HG02870 (cell line): ENCODE results near the gene NOP58.
"Not testable (repeated sequence)": the region's sequence is repeated elsewhere in the genome, so short reads cannot be mapped to it uniquely, and the experiment has no call there.

Source experiments
- ATAC-seq: cut with Tn5 transposase; IDR thresholded peaks from one replicate; pipeline ENCODE4 v1.9.1; 2021; ENCODE audit warnings: mild to moderate bottlenecking, moderate library complexity; ENCODE audit not compliant: unreplicated experiment

NOP58 gene, protein sequence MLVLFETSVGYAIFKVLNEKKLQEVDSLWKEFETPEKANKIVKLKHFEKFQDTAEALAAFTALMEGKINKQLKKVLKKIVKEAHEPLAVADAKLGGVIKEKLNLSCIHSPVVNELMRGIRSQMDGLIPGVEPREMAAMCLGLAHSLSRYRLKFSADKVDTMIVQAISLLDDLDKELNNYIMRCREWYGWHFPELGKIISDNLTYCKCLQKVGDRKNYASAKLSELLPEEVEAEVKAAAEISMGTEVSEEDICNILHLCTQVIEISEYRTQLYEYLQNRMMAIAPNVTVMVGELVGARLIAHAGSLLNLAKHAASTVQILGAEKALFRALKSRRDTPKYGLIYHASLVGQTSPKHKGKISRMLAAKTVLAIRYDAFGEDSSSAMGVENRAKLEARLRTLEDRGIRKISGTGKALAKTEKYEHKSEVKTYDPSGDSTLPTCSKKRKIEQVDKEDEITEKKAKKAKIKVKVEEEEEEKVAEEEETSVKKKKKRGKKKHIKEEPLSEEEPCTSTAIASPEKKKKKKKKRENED

DNA sequence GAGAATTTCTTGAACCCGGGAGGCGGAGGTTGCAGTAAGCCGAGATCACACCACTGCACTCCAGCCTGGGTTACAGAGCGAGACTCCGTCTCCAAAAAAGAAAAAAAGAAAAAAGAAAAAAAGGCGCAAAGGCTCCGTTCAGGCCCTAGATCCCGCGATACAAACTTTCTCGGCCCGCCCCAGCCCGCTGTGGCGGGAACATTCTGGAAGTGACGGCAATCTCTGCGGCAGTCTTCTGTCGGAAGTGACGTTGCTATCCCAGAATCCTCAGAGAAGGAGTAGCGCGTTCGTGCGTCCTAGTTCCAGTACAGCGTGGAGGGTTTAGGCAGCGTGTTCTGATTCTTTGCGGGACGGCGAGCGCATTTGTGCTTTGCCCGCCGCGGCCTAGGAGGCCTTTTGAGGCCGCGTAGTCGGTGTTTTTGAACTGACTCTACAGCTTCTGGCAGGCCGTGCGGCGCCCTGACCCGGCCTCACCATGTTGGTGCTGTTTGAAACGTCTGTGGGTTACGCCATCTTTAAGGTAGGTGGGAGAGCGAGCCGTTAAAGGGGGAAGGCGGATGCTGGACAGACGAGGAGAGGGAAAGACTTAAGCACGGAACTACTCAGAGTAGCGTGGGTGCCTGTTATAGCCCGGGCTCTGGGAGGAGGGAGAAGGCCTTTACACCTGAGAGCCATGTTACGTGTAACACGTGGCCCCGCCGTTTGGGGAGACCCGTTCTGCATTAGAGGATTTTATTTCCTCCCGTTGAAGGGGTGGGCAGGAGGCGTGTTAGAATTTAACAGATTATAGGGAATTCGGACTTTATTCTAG lies at the start of gene NOP58:
Gene NOP58, plus strand, starts transcription at position 297 of the 811 bp plus-strand sequence. Its CDS starts 179 bp downstream, at position 476.
- peak; percentile 76 for ATAC-seq

DNA sequence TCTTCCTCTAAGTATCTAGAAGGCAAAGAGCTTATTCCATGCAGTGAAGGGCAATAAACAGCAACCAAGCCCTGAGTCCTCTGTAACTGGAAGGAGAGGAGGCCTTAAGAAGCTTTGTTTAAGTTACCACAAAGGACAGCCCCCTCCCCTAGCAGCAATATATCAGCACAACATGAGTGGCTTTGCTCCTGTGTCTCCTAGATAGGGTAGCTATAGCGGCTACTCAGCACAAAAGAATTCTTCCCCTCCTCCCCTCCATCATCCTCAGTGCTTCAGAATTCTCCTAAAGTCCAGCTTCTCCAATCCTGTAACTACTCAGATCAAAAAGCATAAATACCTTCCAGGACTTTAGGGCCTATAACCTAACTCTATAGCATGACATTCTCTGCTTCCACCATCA lies 43.7 kb upstream of the NOP58 start:
- ATAC-seq, result no peak

DNA sequence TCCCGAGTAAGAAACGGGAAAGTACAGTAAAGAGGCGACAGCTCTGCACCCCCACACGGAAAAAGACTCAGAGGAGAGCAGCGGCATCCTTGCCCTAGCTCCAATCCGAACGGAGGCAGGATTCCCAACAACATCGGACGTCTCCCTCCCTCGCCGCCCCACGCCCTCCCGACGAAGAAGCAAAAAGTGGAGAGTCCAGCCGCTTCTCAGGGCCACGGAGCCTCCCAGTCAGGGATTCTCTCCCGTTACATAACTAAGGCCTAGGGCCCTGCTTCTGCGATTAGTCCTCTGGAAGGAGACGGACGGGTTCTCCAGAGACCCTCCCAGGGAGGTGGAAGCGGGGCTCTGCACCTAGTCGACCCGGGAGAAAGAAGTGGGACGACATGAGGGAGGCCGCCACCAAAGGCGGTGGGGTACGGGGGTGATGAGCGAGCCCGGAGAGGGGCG lies 27.8 kb upstream of the NOP58 start:
- ATAC-seq, result peak; percentile 24

DNA sequence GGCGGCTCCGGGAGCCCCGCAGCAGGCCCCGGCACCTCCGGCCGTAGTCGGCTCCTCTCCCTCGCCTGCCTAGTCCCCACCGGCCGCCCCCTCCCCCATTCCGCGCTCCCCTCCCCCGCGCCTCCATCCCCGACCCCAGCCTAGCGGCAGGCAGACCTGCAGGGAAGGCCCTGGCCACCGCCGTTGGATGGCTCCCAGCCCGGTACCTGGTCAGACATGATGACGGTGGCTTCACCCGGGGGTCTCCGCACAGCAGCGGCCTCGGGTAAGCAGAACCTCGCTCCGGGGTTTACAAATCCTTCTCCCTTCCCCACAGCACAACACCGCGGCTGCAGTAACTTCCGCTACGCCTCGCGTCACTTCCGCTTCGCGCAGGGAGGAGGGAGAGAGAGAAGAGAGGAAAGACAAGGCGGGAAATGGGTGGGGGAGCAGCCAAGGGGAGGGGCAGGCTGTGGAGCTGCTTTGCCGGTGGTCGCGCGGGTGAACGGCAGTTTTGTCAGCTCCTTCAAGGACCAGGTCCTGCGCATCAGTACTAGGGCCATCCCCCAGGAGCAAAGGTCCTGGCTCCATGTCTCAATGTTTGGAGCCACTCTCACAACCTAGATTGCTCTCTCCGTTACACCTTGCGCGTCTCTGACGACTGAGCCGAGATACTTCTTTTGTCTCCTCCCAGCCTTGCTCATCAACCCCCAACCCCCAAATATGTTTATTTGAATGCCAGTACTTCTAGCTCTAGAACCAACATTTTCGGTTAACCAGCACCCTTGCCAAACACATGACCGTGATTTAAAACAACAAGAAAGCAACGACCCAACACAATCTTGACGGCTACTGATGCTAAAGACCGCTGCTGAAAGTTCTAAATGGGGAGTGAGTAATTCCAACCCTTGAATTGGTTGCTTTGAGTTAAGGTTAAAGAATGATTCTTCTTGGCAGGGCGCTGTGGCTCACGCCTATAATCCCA lies 27.0 kb upstream of the NOP58 start, which contains the start of gene SUMO1:
Gene SUMO1, minus strand, starts transcription at position 364 of the 964 bp plus-strand sequence. Its CDS starts 146 bp downstream, at position 218.
- peak; percentile 96 for ATAC-seq

DNA sequence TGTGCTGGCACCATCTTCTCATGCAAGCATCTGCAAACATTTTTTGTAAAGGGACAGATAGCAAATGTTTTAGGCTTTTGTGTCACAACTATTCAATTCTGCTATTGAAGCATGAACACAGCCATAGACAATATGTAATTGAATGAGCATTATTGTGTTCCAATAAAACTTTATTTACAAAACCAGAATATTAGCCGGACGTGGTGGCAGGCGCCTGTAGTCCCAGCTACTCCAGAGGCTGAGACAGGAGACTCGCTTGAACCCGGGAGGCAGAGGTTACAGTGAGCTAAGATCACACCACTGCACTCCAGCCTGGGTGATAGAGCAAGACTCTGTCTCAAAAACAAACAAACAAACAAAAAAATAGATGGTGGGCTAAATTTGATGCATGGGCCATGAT lies 17.9 kb upstream of the NOP58 start:
- not testable (repeated sequence) for ATAC-seq

DNA sequence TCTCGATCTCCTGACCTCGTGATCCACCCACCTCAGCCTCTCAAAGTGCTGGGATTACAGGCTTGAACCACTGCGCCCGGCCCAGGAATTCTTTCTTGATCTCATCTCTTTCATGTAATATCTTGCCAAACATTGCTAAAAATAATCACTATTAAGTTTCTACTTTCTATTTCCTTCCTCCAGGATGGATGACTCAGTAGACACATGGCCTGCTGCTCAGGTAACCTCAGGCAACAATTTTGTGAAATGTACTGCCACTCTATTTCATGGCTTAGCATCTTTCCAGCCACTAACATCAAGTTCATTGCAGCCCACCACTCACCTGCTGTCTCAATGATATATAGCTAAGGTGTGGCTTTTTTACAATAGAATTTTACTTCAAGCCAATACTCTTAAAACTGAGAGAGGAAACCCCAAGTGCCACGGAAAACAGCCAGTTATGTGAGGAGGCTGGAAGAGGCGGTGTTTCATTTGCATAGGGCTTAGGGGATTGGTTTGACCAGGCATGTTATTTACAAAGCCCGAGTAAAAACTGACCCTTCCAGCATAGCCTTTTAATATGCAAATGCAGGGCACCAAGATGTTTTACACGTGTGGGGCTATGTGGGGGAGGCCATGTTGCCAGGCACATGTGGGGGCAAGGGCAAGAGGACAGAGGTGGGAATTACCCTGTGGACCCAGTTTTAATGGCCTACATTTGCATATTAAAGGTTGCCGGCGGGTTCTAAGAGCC lies 15.9 kb upstream of the NOP58 start:
- ATAC-seq, result no peak

DNA sequence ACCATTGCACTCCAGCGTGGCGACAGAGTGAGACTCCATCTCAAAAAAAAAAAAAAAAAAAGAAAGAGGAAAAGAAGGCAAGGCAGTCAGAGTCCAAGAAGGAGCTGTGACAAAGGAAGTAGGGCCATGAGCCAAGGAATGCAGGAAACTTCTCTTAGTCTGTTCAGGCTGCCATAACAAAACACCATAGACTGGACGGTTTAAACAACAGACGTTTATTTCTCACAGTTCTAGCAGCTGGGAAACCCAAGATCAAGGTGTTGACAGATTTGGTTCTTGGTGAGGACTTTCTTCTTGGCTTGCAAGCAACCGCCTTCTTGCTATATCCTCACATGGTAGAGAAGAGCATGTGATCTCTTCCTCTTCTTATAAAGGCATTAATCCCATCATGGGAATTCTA lies 14.1 kb upstream of the NOP58 start:
- ATAC-seq, result no peak

DNA sequence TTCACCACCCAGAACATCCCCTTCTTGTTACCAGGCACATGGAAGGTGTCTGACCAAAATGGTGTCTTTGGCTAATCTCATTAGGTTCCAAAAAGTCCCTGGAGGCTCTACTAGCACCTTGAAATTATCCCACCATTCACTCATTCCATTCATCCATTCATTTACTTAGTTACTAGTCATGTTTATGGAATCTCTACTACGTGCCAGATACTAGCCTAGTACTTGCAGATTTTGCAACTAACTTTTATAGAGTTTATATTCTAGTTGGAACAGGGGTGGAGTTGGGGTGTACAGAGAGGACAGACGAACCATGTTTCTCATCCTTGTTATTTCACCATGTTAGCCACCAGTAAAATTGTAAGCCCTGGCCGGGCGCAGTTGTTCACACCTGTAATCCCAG lies 4.0 kb upstream of the NOP58 start:
- no peak for ATAC-seq

DNA sequence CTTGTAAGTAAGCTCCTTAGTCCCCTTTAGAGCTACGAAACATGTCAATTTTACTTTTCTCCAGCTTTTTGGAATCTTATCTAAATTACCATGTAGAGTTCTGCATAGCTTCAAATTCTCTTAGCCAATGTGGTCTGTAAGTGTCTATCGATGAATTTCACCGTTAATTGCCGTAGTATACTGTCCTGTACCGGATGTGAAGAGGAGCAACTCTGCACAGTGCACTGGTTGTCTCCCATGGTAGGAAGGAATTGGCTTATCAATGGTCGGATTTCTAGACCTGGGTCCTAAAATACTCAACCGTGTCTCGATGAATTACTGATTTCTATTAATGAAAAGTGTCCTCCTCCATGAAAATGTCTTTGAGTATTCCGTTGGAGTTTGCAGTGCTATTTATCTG lies 1.9 kb downstream of the NOP58 start:
- ATAC-seq, result no peak

DNA sequence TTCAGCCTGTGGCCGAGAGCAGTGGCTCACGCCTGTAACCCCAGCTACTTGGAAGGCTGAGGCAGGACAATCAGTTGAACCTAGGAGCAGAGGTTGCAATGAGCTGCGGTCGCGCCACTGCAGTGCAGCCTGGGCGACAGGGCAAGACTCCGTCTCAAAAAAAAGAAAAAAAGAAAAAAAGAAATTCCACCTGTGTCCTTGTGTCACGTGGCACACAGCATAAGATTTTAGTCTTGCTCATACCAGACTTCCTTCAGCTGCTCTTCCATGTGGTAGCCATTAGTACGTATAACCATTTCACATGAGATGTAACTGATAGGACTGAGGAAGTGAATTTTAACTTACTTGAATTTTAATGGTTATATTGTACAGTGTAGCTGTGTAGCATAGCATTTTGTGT lies 4.0 kb downstream of the NOP58 start:
- no peak for ATAC-seq

DNA sequence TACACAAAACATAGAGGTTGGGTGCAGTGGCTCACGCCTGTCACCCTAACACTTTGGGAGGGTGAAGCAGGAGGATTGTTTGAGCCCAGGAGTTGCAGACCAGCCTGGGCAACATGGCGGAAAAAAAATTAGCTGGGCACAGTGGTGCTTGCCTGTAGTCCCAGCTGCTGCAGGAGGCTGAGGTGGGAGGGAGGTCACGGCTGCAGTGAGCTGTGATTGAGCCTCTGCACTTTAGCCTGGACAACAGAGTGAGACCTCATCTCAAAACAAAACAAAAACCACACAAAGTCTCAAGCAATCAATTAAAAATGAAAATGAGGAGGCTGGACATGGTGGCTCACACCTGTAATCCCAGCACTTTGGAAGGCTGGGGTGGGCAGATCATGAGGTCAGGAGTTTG lies 4.9 kb downstream of the NOP58 start:
- ATAC-seq, result no peak

DNA sequence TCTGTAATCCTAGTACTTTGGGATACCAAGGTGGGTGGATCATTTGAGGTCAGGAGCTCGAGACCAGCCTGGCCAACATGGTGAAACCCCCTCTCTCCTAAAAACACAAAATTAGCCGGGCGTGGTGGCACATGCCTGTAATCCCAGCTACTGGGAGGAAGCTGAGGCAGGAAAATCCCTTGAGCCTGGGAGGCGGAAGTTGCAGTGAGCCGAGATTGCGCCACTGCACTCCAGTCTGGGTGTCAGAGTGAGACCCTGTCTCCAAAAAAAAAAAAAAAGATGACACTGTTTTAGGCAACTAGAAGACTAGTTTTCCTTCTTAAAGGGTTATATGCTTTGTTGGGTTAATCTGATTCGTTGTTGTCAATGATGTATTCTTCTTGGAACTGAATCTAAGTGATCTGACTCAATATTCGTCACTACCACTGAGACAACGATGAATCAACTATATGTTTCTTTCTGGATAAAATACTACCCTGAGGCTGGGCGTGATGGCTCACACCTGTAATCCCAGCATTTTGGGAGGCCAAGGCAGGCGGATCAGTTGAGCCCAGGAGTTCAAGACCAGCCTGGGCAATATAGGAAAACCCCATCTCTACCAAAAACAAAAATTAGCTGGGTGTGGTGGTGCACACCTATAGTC lies 10.6 kb downstream of the NOP58 start:
- not testable (repeated sequence) for ATAC-seq

DNA sequence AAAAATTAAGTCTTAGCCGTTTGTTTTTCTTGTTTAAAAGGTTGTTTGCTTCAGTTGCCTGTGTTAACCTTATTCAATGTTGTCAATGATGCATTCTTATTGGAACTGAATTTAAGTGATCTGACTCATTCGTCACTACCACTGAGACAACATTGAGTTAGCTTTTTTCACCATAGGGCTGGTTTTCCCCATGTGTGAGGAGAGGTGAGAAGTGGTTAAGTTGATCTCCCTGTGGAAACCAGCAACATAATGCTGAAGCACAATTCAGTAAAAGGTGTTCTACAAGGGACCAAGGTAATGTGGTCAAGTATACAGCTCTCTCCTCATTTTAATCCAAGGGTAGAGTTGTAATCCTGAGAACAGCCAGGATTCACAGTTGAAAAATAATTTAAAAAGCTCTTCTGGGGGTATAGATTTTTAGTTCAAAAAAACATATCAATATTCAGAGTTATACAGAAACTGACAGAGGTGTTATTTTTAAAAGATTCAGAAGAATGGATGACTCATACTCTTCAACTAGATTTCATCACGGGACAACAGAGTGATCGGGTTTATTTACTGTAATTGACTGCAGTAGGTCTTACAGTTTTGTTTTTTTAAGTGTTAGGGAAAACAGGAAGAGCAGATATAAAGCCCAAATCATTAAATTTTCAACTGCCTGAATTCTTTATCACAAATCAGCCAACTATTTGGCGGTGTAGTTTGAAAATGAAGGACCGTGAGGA lies 12.6 kb downstream of the NOP58 start:
- no peak for ATAC-seq

DNA sequence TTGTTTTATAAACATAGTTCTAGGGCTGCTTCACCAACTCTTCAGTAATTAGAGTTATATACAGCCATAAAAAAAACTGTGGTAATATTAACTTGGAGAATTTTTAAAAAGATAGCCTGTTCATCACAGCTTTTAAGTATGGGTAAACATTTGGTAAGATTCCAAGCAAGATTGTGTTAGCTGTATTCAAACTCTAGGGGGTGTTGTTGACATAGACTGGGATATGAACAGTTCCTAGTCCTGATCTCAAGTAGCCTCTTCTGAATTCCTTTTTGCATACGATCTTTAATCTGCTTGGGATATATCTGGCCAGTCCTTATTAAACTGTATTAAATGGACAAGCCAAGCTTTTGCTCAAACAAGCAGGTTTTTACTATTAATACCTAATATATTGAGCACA lies 13.4 kb downstream of the NOP58 start:
- ATAC-seq, result no peak

DNA sequence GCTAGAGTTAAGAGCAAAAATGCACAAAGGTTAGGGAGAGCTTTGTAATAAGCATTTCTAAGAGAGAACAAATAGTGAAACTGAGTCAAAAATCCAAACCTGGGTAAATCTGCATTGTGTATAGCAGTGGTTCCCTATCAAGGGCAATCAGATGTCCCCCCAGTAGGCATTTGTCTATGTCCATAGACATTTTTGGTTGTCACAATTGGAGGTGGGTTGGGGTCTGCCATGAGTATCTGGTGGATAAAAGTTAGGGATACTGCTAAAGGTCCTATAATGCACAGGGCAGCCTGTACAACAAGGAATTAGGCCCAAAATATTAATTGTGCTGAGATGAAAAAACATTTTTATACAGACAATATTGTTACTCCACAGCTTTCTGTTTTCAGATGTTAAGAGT lies 21.0 kb downstream of the NOP58 start:
- ATAC-seq, result no peak

DNA sequence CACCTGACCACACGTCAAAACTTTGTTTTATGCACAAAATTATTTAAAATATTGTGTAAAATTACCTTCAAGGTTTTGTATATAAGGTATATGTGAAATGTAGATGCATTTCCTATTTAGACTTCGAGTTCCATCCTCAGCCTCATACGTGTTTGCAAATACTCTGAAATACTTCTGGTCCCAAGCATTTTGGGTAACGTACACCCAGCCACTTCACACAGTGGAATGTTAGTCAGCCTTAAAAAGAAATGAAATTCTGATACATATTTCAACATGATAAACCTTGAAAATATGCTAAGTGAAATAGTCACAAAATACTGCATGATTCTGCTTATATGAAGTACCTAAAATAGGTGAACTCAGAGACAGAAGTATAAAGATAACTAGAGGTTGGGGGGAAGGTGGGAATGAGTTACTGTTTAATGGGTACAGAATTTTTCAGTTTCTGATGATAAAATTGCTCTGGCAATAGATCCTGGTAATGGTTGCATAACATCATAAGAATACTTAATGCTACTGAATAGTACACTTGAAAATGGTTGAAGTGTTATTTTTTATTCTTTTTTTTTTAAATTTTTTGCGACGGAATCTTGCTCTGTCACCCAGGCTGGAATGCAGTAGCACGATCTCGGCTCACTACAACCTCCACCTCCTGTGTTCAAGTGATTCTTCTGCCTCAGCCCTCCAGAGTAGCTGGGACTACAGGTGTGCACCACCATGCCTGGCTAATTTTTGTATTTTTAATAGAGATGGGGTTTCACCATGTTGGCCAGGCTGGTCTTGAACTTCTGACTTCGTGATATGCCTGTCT lies 24.0 kb downstream of the NOP58 start:
- ATAC-seq, result no peak

DNA sequence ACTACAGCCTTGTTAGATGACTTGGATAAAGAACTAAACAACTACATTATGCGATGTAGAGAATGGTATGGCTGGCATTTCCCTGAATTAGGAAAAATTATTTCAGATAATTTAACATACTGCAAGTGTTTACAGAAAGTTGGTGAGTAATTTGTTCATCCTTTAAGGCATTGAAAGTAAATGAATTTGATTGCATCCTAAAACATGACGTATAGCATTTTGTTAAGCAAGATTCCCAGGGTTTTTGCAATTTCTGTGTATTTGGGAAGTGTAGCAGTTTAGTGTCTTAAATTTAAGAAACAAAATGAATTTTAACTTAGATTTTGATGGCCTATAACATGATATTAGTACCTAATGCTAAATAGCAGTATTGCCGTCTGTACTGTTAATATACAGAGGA lies 24.8 kb downstream of the NOP58 start:
- no peak for ATAC-seq

DNA sequence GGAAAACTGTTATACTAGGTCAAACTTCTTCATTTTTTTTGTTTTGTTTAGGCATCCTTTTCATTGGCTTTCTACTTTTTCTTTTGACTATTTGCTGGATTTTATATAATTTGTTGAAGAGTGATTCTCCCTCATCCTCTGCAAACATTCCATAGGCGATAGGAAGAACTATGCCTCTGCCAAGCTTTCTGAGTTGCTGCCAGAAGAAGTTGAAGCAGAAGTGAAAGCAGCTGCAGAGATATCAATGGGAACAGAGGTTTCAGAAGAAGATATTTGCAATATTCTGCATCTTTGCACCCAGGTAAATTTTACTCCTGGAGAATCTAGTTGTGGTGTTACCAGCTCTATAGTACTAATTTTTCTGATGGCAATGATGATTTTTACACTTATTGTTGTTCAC lies 25.4 kb downstream of the NOP58 start:
- no peak for ATAC-seq
